ENCODE measurements around the gene KANK3.
"Not testable (repeated sequence)": the region's sequence is repeated elsewhere in the genome, so short reads cannot be mapped to it uniquely, and the experiment has no call there.

KANK3 gene

DNA sequence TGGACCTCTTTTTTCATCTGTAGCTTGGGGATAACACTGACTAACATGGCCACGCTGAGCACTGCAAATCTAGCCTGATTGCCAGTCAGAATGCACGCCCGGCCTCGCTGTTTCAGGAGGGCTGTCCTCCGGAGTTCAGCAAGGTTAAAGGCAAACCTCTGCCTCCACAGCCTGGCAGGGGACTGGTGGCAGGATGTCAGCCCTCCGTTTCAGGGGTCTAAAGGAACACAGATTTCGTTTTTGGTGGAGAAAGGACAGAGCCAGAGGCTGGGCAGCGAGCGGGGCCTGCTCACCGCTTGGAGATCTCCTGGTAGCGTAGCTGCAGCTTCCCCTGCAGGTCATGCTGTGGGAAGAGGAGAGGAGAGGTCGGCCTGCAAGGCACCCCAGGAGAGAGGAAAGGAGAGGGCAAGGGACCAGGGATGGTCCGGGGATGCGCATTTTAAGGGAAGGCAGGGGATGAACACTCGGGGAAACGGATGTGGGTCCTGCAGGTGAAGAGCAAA is 22.4 kb downstream of the KANK3 start:
- in situ Hi-C loops (cut with HindIII; ENCODE audit: low sequenced_read_pairs), result no loop called here

DNA sequence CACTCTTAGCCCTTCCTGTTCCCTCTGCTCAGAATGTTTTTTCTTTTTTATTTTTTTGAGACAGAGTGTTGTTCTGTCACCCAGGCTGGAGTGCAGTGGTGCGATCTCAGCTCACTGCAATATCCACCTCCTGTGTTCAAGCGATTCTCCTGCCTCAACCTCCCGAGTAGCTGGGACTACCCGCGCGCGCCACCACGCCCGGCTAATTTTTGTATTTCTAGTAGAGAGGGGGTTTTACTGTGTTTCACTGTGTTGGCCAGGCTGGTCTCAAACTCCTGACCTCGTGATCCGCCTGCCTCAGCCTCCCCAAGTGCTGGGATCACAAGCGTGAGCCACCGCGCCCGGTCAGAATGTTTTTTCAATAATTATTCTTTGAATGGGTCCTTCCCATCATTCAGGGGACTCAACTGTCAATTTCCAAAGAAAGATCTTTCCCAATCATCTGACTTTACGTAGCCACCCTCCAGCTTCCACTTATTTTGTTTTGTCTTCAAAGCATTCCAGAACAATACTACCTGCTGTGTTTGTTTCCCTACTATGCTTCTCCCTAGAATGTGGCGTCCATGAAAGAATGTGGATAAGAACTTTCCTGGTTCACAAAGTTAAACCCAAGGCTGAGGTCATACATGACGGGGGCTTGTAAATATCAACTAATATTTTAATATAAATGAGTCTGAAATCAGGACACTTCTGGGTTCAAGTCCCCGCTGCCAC is 23.1 kb downstream of the KANK3 start:
- in situ Hi-C loops (cut with HindIII; ENCODE audit: low sequenced_read_pairs), result no loop called here

DNA sequence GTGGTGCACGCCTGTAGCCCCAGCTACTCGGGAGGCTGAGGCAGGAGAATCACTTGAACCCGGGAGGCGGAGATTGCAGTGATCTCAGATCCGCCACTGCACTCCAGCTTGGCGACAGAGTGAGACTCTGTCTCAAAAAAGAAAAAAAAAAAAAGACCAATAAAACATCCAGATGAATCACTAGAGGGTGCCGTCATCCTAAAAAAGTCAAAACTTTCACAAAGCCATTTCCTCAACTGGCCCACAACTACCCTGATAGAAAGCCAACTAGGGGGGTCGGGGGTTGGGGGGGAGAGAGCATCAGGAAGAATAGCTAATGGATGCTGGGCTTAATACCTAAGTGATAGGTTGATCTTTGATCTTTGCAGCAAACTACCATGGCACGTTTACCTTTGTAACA is 24.2 kb downstream of the KANK3 start:
- in situ Hi-C loops (cut with HindIII; ENCODE audit: low sequenced_read_pairs), result not testable (repeated sequence)

DNA sequence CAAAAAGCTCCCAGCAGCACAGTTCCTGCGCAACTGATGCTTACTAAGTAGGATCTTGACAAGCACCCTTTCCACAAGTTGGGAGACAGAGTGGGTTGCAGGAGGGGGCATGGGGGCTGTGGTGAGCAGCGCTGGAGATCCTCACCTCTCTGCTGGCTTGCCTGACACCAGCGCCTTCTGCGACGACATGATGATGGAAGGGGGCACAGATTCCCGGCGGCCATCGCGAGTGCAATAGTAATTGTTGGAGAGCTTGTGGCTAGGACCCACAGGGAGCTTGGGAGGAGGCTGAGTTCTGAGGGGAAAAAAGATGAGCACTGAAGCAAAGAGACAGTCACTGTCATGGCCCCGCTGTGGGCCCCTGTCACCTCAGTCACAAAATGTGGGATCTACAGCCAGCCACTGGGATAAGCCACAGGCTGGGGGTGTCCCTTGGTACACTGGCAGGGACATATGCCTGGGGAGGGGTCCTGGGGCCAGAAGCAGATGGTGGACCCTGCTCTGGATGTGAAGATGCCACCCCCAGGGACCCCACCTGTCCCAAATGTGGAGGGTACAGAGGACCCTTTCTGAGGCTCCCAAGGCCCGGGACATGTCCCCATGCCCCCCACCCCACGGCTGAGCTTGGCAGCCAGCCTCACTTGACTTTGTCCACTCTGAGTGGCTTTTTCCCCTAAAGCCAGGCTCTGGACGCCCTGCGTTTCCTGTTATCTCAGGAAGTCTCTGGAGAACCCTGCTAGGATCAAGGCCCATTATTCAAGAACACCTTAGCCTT is 26.5 kb downstream of the KANK3 start:
- in situ Hi-C loops (cut with HindIII; ENCODE audit: low sequenced_read_pairs), result no loop called here

DNA sequence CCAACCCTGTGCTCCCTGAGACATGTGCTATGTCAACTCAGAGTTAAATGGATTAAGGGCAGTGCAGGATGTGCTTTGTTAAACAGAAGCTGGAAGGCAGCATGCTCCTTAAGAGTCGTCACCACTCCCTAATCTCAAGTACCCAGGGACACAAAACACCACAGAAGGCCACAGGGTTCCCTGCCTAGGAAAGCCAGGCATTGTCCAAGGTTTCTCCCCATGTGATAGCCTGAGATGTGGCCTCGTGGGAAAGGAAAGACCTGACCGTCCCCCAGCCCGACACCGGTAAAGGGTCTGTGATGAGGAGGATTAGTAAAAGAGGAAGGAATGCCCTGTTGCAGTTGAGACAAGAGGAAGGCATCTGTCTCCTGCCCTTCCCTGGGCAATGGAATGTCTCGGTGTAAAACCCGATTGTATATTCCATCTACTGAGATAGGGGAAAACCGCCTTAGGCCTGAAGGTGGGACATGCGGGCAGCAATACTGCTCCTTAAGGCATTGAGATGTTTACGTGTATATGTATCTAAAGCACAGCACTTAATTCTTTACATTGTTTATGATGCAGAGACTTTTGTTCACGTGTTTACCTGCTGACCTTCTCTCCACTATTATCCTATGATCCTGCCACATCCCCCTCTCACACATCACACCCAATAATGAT is 28.0 kb downstream of the KANK3 start:
- in situ Hi-C loops (cut with HindIII; ENCODE audit: low sequenced_read_pairs), result not testable (repeated sequence)

DNA sequence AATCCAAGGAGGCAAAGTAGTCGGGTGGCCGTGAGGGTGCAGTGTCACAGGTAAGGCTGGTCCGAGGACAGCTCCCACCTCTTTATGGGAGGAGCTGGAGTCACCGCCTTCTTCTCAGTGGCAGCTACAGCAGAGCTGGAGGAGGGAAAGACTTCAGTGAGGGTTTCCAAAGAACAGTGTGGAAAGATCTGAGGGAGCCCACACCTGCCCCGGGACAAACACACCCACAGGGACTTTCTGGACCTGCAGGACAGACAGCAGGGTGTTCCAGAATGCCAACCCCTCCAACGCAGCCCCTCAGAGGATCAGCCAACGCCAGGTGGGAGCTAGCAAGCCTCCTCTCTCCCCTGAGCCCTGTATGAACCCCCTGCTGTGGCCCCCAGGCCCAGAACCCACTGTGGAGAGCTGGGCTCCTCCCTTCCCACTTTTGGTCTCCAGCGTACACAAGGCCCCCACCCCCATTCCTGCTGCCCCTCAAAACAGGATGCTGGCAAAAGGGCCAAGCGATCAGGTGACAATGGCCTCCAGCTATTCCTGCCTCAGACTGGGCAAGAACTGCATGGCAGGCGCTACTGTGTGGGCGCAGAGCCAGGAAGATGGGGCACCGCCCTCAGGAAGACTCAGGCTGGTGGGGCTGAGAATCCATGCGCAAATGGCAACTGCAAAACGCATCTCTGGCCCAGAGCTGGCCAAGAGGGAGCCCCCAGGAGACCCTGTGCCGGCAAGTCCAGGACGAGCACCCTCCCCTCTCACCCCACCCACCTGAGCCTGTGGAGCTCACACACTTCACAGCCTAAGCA is 31.4 kb downstream of the KANK3 start:
- in situ Hi-C loops (cut with HindIII; ENCODE audit: low sequenced_read_pairs), result no loop called here

DNA sequence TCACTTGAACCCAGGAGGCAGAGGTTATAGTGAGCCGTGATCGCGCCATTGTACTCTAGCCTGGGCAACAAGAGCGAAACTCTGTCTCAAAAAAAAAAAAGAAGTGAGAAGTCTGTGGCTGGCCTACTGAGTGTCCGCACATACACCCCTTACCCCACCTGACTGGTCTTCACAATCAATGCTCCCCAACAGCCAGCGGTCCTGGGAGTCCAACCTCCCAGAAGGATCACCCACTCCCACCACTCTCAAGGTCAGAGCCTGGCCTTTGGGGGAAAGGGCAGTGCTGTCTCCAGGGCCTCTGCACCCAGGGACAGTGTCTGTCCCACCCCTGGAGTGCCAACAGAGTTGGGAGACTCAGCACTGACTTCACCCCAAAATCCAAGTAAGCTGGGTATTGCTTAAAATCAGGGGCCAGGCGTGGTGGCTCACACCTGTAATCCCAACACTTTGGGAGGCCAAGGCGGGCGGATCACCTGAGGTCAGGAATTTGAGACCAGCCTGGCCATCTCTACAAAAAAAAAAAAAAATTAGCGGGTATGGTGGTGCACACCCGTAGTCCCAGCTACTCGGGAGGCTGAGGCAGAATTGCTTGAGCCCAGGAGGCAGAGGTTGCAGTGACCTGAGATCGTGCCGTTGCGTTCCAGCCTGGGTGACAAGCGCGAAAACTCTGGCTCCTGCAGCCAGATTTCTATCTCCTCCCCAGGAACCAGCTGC is 32.6 kb downstream of the KANK3 start:
- in situ Hi-C loops (cut with HindIII; ENCODE audit: low sequenced_read_pairs), result no loop called here

DNA sequence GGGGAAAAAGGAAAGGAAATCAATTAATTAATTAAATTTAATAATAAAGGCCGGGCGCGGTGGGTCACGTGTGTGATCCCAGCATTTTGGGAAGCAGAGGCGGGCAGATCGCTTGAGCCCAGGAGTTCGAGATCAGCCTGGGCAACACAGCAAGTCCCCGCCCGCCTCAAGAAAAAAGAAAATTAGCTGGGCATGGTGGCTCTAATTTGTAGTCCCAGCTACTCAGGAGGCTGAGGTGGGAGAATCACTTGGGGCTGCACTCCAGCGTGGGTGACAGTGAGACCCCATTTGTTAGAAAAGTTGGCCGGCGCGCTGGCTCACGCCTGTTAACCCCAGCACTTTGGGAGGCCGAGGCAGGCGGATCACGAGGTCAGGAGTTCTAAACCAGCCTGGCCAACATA is 34.2 kb downstream of the KANK3 start:
- in situ Hi-C loops (cut with HindIII; ENCODE audit: low sequenced_read_pairs), result no loop called here

DNA sequence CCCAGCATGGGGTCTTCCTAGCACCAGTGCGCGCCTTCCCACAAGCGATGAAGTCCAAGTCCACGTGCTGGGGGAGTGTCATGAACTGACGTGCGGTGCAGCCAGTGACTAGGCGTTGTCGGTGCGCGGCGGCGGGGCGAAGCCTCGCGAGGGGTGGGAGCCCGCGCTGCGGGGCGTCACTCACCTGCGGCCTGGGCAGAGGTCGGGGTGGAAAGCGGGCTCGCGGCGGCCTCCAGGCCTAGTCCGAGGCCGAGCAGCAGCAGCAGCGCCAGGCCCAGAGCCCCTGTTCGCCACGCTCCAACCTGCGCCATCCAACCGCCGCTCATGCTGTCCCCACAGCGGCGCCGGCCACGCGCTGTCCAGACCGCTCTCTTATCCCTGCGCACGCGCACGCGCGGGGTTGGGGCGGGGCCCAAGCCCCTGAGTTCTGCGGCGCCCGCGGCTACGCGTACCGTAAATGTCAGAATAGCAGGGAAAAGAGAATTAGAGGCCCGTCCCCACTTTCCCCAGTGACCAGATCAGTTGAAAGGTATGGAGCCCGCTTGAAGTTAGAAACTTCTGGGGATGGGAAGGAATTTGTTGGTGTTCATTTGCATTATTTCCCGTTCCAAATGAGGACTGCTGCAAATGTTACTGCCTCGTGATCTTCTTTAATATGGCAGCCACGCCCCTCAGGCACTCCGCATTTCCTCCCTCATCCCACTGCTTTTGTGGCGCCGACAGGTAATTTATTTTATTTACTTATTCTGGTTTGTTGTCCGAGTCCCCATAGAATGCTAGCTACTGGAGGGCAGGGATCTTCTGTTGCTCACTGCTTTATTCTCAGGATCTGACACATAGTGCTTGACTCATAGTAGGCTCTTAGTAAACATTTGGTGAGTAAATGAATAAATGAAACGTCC is 34.8 kb downstream of the KANK3 start, which contains the start of gene CD320:
CD320 (minus strand) TSS at position 394 of the 902 bp plus-strand sequence; CDS start at position 326, 68 bp downstream.
- in situ Hi-C loops (cut with HindIII; ENCODE audit: low sequenced_read_pairs), result no loop called here

DNA sequence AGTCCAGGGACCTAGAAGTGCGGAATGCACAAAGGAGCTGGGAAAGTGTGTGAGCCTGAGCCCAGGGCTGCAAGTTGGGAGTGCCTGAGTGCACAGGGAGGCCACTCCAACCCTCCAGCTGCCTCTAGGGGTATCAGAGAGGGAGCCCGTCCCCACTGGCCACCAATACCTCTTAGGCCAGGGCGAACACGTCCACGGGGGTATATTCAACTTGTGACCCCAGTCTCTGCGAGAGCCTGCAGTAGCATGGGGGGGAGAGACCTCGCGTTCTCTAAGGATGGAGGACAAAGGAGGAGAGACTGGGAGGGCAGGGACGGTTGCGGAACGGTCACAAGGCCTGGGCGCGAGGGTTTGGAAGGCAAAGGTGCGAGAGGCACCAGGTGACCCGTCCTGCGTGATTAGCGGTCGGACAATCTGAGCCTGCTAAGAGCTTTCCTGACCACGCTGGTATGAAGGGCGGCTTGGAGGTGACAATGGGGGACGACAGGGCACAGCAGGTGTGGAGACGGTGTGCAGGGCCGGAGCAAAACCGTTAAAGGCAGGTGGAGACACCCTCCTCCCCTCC is 35.6 kb downstream of the KANK3 start:
- in situ Hi-C loops (cut with HindIII; ENCODE audit: low sequenced_read_pairs), result no loop called here

DNA sequence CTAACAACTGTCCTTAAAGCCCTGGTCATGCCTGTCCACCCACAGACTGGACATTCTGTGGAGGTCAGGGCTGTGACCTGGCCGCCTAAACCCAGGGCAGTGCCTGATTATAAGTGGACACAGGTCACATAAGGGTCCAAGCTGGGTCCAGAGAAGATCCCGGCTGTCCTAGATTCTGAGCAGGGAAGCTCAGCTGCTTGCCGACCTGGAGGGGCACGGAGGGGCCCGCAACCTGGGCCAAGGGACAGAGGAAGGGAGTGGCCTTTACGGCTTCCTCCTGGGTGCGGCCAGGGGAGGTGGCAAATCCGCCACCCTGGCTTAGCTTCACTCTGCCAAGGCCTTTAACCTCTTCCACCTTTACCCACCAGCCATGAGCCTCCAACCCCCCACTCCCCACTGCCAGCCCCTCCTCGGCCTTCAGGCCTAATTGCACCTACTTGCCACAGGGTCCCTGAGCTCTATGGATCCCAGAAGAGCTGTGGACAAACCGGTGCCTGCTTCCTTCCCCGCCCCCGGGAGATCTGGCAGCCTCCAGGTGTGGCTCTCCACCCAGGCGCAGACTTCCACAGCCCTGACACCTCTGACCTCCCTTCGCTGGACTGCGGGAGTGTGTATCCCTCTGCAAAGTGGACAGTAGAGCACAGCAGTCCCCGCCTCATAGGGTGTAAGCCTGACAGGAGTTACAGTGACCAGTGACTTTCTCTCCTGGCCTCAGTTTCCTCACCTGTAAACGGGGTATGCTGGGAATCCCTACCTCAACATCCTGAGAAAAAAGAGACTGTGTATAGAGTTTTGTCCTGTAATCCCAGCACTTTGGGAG is 36.6 kb downstream of the KANK3 start:
- in situ Hi-C loops (cut with HindIII; ENCODE audit: low sequenced_read_pairs), result no loop called here

DNA sequence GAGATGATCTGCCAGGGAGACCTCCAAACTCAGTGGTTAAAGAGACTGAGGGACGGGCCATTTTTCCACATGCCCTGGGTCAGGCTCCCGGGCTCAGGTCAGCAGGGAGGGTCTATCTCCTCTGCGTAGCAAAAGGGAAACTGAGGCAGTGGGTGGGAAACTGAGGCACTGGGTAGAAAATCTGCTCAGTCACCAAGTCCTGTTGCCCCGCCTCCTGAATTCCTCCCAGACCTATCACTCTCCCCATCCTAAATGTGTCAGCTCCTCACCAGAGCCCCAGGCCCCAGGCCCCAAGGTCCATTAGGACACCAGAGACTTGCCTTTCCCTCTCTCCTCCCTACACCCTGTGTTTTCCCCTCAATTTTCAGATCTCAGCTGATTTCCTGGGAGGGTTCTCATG is 37.3 kb downstream of the KANK3 start:
- in situ Hi-C loops (cut with HindIII; ENCODE audit: low sequenced_read_pairs), result no loop called here

DNA sequence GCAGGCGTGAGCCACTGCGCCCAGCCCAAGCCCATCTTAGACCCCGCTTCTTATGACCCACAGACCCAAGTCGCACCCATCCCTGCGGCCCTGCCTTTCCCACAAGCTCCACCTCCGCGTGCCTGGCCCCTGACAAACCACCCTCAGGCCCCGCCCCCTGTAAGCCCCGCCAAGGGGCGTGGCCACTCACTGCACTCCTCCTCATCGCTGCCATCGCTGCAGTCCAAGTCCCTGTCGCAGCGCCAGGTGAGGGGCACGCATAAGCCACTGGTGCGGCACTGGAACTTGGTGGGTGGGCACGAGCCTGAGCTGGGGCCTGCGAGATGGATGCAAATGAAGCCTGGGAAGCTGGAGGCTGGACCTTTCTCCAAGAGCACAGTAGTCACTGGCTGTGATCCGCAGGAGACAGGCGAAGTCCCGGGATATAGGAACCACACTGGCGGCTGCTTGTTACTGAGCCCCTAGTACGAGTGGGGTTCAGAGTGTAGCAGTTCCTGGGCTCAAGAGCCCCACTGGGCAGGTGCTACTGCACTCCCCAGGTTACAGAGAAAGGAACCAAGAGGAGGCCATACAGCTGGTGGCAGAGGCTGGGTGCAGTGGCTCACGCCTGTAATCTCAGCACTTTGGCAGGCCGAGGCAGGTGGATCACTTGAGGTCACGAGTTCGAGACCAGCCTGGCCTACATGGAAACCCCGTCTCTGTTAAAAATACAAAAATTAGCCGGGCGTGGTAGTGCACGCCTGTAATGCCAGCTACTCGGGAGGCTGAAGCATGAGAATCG is 38.0 kb downstream of the KANK3 start:
- in situ Hi-C loops (cut with HindIII; ENCODE audit: low sequenced_read_pairs), result no loop called here

DNA sequence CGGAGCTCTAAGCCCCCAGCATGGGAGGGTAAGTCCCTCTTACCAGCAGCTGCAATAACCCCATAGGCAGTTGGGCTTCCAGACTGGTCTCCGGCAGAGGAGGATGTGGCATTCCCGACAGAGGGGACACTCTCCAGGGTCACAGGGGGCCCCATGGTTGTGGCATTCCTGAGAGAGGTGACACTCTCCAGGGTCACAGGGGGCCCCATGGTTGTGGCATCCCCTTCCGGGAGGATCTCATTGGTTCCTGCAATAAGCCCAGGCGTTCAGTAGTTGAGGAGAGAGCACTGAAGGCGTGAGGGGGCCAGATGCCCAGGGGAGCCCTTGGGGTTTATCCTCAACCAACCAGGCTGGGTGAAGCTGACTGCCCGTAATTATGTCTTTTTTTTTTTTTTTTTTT is 40.3 kb downstream of the KANK3 start:
- in situ Hi-C loops (cut with HindIII; ENCODE audit: low sequenced_read_pairs), result no loop called here

DNA sequence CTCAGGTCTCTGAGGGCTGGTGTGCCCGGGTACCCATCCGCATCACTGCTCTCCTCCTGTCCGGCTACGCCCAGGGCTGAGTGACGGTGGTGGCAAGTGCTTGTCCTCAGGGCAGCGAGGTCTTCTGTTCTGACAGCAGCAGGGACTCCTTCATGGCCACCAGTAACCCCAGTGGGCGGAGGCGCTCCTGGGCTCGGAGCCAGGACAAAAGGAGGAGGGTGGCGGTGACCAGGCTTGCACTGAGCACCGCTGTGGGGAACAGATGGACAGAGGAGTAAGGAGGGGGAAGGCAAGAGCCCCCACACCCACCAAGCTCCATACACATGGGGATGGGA is 40.7 kb downstream of the KANK3 start:
- in situ Hi-C loops (cut with HindIII; ENCODE audit: low sequenced_read_pairs), result no loop called here

DNA sequence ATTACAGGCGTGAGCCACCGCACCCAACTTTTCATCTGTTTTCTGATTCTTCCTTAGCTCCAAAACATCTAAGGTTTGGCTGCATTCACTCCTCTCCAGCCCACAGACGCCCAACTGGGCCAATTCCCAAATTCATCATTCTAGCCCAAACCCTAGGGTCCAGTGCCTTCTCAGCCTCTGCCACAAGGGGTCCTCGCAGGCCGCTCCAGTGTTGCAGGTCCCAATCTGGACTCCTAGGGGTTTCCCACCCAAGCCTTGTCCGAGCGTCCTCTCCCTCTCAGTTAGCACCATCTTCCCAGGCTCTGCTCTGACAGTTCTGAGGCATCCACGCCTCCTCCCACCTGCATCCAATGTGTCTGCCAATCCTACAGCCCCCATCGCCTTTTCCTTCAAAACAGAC is 51.7 kb downstream of the KANK3 start:
- in situ Hi-C loops (cut with HindIII; ENCODE audit: low sequenced_read_pairs), result not testable (repeated sequence)

DNA sequence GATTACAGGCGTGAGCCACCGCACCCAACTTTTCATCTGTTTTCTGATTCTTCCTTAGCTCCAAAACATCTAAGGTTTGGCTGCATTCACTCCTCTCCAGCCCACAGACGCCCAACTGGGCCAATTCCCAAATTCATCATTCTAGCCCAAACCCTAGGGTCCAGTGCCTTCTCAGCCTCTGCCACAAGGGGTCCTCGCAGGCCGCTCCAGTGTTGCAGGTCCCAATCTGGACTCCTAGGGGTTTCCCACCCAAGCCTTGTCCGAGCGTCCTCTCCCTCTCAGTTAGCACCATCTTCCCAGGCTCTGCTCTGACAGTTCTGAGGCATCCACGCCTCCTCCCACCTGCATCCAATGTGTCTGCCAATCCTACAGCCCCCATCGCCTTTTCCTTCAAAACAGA is 66.6 kb downstream of the KANK3 start:
- in situ Hi-C loops (cut with HindIII; ENCODE audit: low sequenced_read_pairs), result not testable (repeated sequence)

Measured in DLD1 (cell line).